GM13977 (cell line): ENCODE data around the gene SYNDIG1.
"Not testable (repeated sequence)": the region's sequence is repeated elsewhere in the genome, so short reads cannot be mapped to it uniquely, and the experiment has no call there.

Experiments
- DNase-seq: peaks from one replicate; pipeline ENCODE4 v3.0.0; 2012; ENCODE audit warnings: low spot score
- in situ Hi-C: fragments of 300-500 bp; cut with MboI; formaldehyde crosslinking; loops from one replicate; pipeline ENCODE4 v1.12.0; 2022; ENCODE audit warnings: low sequenced_read_pairs, low pct_unique_long_range_greater_than_20kb, mixed read lengths, inconsistent platforms; ENCODE audit not compliant: unreplicated experiment
- TF ChIP-seq, protein P1 (sequence below): IDR thresholded peaks from 2 replicates; pipeline ENCODE4 v1.5.1; 2012; ENCODE audit warnings: mild to moderate bottlenecking, control low read depth; ENCODE audit not compliant: insufficient read depth; ENCODE audit errors: extremely low read depth, missing control alignments

SYNDIG1 gene

DNA sequence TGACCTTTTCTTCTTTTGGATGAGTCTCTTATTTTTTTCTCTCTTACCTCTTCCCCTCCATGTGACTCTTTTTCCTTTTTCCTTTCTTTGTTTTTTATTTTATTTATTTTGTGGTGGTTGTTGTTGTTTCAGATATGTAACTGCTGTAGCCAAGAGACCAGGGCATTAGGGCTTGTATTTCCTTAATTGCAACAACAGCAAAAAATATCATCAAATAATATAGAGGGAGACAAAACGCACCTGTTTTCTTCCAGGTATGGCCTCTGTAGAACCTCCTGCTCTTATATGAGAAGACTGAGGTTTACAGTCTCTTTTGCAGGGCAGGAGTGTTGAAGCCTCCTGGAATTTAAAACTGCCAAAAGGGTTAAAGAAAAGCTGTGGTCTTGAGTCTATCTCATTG lies 149.3 kb downstream of the SYNDIG1 start:
- no peak for DNase-seq
- in situ Hi-C loops = no loop called here

DNA sequence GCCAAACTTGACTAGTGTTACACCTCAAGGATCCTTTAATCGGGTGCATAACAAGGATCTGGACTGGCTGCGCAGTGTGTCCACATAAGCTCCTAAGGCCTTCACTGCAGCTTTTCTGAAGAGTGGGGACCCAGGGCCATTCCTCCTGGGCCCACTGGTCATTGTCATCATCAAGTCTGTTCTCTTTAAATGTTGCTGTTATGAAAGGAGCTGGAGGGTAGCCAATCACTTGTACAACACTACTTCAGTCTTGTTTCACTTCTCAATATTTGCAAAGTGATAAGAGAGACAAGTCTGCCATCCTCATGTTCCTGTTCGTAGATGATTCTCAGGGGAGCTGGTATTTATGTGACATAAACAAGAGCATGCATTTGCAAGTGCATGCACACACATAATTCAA lies 149.8 kb downstream of the SYNDIG1 start:
- TF ChIP-seq, protein P1, sequence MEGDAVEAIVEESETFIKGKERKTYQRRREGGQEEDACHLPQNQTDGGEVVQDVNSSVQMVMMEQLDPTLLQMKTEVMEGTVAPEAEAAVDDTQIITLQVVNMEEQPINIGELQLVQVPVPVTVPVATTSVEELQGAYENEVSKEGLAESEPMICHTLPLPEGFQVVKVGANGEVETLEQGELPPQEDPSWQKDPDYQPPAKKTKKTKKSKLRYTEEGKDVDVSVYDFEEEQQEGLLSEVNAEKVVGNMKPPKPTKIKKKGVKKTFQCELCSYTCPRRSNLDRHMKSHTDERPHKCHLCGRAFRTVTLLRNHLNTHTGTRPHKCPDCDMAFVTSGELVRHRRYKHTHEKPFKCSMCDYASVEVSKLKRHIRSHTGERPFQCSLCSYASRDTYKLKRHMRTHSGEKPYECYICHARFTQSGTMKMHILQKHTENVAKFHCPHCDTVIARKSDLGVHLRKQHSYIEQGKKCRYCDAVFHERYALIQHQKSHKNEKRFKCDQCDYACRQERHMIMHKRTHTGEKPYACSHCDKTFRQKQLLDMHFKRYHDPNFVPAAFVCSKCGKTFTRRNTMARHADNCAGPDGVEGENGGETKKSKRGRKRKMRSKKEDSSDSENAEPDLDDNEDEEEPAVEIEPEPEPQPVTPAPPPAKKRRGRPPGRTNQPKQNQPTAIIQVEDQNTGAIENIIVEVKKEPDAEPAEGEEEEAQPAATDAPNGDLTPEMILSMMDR = no peak
- in situ Hi-C loops = no loop called here
- no peak for DNase-seq

More for the DNA sequence above, 149.3 kb downstream of the SYNDIG1 start:
- TF ChIP-seq, protein P1 = no peak

DNA sequence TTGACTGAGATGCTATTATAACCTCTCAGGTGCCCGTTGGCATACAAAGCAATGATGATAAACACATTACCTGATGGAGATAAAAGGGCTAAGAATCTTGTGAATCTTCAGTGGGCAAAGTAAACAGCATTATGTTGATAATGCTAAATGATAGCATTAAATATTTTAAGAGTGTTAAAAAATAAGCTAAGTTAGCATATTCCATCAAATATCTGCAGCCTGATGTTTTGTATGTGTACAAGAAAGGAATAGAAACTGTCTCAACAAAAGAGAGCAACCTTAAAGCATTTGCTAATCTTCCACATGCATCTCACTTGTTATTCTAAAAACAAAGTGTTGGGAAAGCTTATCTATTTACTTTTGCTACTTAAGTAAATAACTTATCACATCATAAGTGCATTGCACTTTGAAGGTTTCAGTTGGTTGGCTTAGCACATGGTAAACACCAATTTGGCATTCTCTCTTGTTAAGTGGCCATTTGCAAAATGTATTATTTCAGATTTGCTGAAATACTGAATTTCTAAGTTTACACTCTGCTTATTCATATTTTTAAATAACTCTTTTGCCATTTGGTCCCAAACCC lies 151.6 kb downstream of the SYNDIG1 start:
- TF ChIP-seq, protein P1 = no peak
- DNase-seq = no peak

DNA sequence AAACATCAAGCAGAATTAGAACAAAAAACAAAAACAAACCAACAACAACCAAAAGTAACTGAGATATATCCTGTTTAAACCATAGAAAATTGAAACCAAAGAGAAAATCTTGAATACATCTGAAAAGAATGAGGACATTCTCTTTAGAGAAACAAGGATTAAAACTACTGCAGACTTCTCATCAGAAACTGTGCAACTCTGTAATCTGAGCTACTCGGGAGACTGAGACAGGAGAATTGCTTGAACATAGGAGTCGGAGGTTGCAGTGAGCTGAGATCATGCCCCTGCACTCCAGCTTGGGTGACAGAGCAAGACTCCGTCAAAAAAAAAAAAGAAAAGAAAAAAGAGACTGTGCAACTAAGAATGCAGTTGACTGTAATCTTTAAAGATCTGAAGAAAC lies 153.4 kb downstream of the SYNDIG1 start:
- DNase-seq = no peak
- in situ Hi-C loops = no loop called here
- TF ChIP-seq, protein P1 = no peak

More for the DNA sequence above, 151.6 kb downstream of the SYNDIG1 start:
- in situ Hi-C loops = no loop called here

DNA sequence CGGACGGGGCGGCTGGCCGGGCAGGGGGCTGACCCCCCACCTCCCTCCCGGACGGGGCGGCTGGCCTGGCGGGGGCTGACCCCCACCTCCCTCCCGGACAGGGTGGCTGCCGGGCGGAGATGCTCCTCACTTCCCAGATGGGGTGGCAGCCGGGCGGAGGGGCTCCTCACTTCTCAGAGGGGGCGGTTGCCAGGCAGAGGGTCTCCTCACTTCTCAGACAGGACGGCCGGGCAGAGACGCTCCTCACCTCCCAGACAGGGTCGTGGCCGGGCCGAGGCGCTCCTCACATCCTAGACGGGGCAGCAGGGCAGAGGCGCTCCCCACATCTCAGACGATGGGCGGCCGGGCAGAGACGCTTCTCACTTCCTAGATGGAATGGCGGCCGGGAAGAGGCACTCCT lies 156.7 kb downstream of the SYNDIG1 start:
- in situ Hi-C loops, DNase-seq: not testable (repeated sequence)

DNA sequence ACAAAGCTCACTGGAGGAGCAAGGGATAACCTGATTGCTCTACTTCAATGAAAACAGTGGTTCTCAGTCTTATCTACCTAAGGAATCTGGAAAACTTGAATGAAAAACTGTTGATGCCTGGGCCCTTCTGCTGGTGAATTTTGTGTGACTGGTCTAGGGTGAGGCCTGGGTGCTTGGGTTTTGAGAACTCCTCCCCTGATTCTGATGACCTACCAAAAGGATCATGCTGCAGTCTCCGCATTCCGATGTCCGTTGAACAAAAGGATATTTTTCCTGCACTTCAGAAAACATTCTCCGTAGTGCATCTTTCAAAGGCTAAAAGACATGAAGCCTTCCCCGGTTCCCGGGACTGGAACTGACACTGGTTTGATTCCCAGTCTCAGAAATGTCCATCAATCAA lies 157.9 kb downstream of the SYNDIG1 start:
- DNase-seq = no peak
- in situ Hi-C loops = no loop called here
- TF ChIP-seq, protein P1 = no peak

DNA sequence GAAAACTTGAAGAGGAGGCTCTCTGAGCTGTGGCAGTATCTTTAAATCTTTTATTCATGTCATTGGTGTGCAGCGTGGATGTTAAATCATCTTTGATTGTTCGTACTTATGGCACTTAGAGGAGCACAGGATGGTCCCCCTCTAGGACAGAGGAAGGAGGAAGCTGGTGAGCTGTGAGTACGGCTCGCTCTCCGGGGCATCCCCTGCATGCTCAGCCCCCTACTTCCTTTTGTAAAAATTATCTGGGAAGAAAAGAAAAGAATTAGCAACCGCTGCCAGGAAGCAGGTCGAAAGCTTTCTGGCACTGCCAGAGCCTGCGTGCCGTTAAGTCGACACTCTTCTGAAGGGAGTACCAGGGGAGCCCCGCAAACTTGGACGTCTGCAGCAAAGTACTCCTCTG lies 158.5 kb downstream of the SYNDIG1 start:
- TF ChIP-seq, protein P1 = no peak
- in situ Hi-C loops = no loop called here
- no peak for DNase-seq
